ENCODE measurements around the gene CD1B. TPM values are rescaled to one million over a fixed set of nuclear protein-coding genes. Genes with fewer than 3 reads are reported as not detected.
"Not testable (repeated sequence)": the region's sequence is repeated elsewhere in the genome, so short reads cannot be mapped to it uniquely, and the experiment has no call there.

Gene CD1B
- 0.17 TPM for polyA plus RNA-seq (2013, experiment 1 of 2; ENCODE audit: insufficient read length)
- polyA plus RNA-seq (2013, experiment 2 of 2; ENCODE audit: insufficient read length), result not detected

DNA sequence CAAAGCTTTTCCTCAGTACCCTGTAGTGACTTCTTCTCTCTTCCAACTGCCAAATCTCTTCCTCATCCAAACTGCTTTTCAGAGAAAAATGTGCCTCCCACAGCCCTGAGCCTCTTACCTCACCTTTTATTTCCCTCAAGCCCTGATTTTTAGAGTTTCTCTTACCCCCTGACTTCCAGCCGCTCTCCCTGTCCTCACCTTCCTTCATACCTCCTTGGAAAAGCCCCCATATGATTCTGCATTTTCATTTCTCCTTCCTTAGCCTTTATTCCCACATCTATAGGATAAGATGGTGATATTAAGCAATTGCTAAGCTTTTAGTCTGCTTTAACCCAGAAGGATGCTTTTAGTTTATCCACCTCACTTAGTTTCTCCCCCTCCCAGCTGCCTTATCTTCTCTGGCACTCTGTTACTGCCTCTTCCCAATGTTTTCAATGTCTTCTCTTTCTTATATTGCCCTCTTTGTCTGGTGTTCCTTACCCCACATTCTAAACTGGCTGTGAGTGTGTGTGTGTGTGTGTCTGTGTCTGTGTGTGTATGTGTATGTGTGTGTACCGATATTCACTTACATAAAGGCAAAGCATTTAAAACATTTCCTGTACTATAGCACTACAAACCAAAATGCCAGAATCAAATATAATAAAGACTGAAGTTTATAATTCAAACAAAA lies at the start of gene CD1B:
Gene CD1B (minus strand): TSS at position 51 of the 670 bp plus-strand sequence. CDS start 108 bp downstream, outside the sequence.
- no peak for DNase-seq

DNA sequence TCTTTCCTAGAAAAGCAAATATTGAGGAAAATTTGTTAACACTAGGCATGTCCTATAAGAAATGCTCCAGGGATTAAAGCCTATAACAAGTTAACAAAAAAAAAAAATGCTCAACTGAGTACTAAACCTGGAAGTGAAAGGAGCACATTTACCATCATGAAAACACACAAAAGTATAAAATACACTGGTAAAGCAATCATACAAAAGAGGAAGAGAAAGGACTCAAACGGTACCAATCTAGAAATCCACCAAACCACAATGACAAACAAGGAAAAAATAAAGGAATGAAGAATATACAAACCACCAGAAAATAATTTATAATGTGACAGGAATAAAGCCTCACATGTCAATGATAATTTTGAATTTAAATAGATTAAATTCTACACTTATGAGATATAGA lies 43.5 kb upstream of the CD1B start:
- no peak for DNase-seq

DNA sequence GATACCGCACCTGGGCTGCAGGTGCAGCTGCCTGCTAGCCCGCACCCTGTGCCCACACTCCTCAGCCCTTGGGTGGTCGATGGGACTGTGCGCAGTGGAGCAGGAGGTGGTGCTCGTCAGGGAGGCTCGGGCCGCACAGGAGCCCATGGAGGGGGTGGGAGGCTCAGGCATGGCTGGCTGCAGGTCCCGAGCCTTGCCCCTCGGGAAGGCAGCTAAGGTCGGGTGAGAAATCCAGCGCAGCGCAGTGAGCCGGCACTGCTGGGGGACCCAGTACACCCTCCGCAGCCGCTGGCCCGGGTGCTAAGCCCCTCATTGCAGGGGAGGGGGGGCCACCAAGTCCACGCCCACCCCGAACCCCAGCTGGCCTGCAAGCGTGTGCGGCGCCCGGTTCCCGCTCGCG lies 42.8 kb upstream of the CD1B start:
- DNase-seq, result not testable (repeated sequence)

DNA sequence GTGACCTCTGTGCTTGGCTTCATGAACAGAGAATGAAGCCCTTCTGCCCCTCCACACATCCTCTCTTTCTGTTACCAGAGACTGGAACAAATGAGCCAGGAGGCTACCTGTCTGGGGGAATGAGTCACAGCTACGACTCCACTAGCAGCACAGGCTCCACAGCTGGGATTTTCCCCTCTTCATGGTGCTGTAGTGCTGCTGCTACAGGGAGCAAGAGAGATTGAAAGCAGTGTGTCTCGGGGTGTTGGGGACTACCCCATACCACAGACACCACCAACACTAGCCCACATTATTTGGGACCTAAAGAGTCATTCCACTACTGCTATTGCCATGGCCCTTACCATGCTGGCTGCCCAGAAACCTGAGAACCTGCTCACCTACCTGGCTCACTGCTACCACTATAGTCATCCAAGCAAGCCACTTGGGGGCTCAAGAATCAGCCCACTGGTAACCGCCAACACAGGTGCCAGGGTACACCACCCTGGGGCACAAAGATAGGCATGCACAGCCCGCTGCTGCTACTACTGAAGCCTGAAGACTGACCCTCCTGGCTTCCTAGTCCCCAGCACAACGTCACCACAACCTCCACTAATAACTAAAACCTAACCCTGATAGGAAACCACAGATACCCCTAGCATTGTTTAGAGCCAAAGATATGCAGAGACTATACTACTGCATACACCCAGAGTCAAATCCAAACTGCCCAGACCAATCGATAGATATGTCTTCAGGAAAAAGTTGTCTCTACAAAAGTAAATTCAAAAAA lies 40.0 kb upstream of the CD1B start:
- no peak for DNase-seq

DNA sequence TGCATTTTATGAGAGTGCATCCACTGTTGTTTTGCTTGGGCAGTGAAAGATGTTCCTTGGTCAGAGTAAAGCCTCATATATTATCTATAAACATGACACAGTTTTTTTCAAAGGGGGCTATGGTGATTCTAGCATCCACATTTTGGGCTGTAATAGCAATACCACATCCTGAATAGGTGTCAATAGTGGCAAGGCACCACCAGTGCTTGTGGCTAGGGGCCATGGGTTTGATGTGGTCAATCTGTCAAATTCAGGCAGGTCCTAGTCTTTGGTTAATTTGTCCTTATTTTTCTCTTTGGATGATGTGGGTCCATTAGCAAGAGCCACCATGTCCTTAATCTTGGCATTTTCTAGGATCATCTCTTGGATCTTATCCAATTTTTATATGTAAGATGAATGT lies 35.5 kb upstream of the CD1B start:
- no peak for DNase-seq

DNA sequence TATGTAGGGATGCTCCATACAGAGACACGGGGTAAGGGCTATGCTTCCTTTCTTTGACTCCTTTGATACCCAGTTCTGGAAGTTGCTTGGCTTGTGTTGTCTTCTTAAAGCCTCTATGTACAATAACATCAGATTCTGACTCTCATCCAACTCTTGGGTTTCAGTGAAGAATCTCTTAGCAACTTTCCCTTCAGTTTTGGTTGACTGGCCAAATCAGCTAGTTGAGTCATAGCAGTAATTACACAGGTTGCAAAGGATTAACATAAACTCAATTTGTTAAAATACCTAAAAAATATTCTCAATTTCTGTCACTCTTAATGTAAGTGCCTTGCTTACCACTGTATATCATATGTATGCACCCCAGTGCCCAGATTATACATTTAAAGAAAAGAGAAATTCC lies 31.6 kb upstream of the CD1B start:
- no peak for DNase-seq

DNA sequence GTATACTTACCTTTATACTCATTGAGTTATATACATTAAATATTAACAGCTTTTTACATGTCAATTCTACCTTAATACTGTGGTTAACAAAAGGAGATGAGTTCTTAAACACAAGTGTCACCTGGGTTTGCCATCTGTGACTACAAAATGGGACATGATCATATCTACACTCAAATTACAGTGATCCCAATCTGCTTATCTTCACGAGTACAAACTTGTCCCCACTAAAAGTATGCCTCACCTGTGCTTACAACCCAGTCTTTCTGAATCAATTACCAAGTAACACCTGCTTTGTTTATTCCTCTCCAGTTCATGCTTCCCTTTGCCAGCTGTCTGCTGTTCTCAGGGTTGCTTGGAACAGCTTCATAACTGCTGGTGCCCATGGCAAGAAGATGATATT lies 31.2 kb upstream of the CD1B start:
- DNase-seq, result no peak

DNA sequence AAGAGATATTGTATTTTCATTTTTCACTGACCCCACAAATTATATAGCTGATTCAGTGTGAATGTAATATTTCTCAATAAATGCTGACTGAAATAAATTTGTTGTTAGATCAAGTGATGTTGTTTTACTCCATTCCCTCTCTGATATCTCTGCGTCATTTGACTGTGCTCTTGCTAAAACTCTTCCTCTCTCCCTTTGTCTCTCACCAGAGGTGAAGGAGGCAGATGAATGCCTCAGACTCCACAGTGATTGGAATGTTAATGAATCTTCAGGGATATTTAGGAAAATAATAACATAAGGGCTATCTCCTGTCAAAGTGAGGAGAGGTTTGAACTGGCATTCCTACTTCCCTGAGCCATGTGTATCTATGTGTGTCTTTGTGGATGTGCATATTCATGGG lies 26.1 kb upstream of the CD1B start:
- no peak for DNase-seq

DNA sequence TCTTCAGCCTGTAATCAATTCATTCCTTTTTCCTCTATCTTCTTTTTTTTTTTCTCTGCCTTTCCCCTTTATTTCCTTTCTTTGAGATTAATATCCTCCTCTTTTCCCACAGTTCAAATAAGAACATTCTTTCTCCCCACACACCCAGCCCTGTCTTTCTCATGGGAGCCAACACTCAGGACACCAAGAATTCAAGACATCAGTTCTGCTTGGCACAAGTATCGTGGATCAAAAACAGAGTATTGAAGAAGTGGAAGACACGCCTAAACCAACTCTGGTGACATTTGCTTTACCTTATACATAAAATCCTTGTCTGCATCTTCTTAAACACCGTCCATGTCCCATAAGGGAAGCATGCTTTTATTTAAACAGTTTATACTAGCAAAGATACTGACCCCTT lies 25.3 kb upstream of the CD1B start:
- DNase-seq, result no peak

DNA sequence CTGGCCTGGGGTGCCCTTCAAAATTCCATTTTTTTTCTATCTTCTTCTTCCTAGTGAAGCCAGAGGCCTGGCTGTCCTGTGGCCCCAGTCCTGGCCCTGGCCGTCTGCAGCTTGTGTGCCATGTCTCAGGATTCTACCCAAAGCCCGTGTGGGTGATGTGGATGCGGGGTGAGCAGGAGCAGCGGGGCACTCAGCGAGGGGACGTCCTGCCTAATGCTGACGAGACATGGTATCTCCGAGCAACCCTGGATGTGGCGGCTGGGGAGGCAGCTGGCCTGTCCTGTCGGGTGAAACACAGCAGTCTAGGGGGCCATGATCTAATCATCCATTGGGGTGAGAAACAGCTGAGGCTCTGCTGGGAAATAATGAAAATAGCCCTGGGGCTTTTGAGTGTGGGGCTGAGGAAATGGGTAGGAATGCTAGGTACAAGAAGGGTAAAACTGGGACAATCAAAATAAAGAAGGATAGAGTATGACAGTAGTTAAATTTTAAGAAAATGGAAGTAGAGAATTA lies 24.5 kb upstream of the CD1B start:
- DNase-seq, result no peak

DNA sequence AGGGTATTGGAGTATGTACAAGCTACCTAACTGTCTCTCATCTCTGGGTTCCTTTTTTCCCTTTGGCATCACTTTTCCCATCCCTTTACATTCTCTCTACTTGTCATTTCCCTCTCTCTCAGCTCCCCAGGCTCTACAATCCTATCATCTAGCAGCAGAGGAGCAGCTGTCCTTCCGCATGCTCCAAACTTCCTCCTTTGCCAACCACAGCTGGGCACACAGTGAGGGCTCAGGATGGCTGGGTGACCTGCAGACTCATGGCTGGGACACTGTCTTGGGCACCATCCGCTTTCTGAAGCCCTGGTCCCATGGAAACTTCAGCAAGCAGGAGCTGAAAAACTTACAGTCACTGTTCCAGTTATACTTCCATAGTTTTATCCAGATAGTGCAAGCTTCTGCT lies 22.9 kb upstream of the CD1B start:
- DNase-seq, result no peak

DNA sequence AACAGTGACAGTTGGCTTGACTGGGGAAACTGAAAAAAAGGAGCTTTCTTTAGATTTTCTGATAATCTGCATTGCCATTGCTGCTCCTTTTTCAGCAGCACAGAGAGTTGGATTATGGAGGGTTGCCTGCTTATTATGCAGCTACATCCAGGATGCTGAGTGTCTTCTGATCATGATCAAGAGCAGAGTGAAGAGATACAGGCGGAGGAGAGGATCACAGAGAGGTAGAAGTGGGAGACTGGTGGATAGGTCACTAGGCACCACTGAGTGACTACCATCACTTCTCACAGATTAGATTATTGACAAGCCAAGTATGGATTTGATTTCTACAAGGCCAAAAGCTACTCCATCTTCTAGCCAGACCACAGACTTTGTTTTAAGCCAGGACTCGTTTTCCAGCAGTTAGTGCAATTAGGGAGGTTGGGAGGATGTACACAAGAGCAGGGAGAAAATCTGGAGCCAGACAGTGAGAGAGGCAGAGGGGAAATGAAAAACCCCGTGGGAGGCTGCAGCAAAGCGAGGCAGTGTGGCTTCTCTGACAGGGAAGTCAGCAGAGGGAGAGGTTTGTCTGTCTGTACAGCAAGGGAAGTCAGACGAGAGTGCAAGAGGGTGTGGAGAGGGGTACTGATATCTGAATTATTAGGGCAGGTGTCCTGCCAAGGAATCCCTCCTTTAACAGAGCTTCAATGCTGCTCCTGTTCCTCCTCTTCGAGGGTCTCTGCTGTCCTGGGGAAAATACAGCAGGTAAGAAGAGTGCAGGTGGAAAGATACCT lies 22.2 kb upstream of the CD1B start, which contains the start of gene CD1E:
Gene CD1E (plus strand): TSS at position 592 of the 773 bp plus-strand sequence. CDS start 95 bp downstream, at position 687.
- DNase-seq, result no peak

DNA sequence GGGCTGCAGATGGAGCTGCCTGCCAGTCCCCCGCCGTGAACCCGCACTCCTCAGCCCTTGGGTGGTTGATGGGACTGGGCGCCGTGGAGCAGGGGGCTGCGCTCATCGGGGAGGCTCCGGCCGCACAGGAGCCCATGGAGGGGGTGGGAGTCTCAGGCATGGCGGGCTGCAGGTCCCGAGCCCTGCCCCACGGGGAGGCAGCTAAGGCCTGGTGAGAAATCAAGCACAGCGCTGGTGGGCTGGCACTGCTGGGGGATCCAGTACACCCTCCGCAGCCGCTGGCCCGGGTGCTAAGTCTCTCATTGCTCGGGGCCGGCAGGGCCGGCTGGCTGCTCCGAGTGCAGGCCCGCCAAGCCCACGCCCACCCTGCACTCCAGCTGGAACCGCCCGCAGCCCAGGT lies 17.6 kb upstream of the CD1B start:
- not testable (repeated sequence) for DNase-seq

DNA sequence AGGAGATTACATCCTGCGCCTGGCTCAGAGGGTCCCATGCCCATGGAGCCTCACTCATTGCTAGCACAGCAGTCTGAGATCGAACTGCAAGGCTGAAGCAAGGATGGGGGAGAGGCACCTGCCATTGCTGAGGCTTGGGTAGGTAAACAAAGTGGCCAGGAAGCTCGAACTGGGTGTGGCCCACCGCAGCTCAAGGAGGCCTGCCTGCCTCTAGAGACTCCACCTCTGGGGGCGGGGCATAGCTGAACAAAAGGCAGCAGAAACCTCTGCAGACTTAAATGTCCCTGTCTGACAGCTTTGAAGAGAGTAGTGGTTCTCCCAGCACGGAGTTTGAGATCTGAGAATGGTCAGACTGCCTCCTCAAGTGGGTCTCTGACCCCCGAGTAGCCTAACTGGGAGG lies 5.1 kb upstream of the CD1B start:
- not testable (repeated sequence) for DNase-seq

DNA sequence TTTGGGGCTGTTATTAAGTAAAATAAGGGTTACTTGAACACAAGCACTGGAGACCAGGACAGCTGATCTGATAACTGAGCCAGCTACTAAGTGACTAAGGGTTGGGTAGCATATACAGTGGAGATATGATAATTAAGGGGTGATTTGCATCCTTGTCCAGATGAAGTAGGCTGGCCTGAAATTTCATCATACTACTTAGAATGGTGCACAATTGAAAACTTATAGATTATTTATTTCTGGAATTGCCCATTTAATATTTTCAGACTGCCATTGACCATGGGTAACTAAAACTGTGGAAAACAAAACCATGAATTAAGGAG lies 3.8 kb upstream of the CD1B start:
- DNase-seq, result no peak

DNA sequence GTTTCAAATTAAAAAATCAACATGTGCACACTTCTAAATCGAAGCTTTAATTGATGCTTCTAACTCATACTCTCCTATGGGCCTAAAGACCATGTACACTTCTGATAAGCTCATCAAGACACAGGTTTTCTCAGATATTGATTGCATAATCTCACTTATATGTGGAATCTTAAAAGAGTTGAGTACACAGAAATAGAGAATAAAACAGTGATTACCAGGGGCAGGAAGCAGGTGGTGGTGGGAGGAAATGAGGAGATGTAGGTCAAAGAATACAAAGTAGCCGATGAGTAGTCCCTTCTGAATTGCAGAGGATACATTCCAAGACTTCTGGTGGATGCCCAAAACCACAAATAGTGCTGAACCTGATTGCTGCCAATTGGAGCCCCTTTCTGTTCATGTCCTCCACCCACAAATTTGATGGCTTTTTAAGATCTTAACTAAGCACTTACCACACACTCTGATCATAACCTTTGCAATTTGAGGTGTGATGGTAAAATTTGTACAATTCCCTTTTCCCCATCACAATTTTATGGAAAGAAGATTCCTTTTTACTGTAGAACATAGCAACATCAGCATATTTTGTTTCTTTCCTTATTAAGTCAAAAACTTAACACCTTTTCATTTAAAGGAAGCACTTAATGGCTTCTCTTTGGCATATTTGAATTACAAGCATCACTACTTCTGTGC lies 3.3 kb upstream of the CD1B start:
- no peak for DNase-seq

DNA sequence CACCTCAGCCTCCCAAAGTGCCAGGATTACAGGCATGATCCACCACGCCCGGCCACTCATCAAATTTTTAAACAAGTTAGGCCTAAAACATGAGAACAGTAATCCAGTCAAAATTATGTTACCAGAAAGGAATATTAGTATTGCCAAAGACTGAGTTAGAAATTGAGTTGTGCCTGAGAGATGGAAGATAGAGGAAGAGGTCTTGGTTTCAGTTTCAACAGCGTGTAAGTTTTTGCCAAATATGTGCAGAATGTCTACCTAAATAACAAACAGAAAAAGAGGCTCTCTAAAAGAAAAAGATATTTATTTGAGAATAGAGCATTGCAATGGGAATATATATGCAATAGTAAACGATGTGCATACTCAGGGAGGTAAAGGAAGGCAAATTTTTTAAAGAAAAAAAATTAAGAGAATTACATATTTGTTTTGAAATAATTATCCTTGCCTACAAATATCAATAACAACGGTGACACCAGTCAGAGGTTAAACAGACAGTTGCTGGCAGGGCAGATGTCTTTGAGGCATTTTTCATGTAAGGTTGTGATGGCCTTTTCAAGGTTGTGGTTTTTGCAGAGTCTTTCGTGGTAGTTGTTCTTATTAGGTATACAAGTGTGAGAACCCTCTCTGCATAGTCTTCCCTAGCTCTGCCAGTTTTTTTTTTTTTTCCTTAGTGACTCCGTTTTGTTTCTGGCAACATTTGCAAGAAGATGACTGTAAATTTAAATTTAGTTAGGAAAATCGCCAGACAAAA lies 2.2 kb upstream of the CD1B start:
- no peak for DNase-seq

DNA sequence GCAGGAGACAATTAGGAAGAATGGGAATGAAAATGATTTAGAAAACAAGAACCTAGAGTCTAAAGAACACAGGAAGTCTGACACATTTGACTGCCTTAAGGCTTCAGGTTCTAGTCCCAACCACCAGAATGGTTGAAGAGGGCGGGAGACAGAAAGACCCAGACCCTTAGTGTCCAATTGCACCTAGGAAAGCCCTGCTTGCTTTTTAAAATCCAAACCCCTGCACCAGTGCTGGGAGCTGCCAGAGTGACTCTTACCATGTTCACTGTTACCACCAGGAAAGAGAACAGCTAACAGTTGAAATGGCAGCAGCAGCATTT lies 265 bp downstream of the CD1B start:
- no peak for DNase-seq

DNA sequence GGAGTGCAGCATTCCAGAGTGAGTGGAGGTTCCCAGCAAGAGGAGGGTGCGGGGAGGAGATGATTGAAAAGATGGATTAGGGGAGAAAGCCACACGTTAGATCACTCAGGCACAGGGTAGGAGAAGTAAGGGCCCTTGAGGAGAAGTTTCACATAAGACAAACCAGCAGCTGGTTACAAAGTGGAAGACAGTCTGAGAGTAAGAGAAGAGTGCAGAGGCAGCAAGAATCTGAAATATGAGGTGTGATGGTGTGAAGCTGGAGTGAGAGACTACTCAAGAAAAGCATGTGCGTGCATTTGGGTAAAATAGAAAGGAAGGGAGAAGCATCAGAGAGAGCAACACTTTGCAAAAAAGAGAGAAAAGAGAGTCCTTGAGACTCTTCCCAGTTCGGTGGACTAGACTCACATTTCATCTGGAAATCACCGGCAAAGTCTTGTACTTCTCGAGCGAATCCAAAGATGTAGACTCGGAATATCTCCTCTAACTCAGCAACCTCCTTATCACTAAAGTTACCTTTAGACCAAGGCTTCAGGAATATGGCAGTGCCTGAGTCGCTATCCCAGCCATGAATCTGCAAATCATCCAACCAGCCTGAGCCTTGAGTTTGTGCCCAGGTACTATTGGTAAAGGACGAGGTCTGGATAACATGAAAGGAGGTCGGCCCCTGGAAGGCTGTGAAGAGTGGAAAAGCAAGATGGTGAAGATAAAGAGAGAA lies 783 bp downstream of the CD1B start:
- DNase-seq, result no peak

DNA sequence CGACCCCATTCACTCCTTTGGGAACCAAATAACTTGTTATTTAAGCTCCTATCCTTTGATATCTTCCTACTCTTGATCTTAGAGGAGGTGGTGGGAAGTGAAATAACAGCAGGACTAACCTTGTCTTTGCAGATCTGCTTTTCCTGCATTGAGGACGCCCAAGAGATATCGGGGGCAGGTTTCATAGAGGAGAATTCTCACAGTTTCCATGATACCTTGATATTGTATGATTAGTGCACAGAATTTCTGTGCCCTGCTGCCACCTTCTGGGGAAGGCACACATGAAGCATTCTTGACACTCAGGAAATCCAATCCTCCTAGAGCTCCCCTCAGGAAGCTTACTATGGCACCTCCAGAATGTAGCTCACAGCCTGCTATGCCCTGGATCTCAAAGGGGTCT lies 1.6 kb downstream of the CD1B start:
- DNase-seq, result no peak

DNA sequence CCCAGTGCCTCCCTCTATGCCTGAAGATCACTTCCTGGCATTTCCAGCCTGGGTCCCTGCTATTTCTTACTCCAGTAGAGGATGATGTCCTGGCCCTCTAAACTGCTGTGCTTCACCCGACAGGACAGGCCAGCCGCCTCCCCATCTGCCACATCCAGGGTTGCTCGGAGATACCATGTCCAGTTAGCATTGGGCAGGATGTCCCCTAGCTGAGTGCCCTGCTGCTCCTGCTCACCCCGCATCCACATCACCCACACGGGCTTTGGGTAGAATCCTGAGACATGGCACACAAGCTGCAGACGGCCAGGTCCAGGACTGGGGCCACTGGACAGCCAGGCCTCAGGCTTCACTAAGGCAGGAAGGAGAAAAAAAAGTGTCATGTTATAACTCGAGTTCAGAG lies 2.0 kb downstream of the CD1B start:
- no peak for DNase-seq

All from fibroblast of skin of abdomen (primary cell).